ENCODE data around the gene GPHN.

The GPHN gene

DNA sequence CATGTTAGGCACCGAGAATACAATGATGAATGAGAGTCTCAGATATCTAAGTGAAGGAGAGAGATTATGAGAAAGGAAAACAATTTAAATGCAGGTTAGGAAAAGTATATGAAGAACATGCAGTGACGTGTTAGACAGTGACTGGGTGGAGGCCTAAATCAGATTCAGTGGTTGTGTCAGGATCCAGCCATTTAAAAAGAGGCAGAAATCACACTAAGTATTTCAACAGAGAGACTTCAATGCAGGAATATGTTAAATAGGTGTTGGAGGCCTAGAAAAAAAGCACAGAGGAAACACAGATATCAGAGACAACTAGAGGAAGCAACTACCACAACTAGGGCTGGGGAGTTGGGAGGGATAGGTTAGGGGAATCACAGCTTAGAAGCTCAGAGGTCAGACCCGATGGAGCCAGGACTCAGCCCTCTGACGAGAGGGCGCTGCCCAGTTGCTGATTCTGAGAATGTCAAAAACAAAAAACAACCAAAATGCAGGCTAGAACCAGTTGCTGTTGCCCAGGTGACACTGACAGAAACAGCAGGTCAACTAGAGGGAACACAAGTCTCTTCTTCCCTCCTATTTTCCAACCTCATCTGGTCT lies 678.3 kb downstream of the GPHN start:
- Mint-ChIP-seq H3K4me3 (no peak overlapping the region), H3K27me3 (no peaks in the 10 kb centered on the region), H3K9me3 (no peaks in the 10 kb centered on the region), H3K4me1 (ENCODE audit: low read depth) (peaks cover 8% of the 10 kb centered on the region), H3K27ac (no peak overlapping the region), H3K36me3 (ENCODE audit: low read depth) (peaks cover 10% of the 10 kb centered on the region)

DNA sequence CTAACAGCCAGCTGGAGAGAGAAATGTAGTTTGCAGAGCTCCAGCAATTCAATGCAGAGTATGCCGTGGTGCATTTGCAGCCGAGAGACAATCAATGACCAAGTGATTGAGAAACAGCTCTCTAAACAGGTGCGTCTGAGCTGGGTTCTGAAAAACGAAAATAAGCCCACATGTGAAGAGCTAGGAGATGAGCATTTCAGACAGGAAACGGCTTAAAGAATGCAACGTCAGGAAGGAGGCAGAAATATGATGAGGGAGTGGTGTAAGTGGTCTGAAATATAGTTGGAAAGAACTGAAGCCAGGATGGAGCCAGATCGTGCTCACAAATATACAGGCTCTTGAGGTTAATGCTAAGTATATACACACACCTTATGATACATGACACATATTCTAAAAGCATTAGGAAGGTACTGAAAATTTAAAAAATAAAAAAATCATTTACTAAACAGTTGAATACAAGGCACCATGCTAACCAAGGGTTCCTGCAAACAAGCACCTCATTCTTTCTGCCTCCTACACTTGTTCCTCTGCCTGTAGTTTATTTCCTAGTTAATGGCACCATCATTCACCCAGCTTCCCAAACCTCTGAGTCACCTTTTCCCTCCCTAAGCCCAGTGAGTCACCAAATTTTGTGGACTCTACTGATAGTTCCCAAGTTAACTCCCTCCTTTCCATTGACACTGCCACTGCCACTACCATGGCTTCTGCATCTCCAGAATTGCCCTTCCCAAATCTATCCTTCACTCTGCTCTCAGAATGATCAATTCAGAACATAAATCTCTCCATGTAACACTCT lies 679.0 kb downstream of the GPHN start:
- Mint-ChIP-seq H3K9me3 (no peaks in the 10 kb centered on the region), H3K27ac (no peak overlapping the region), H3K4me1 (ENCODE audit: low read depth) (peaks cover 8% of the 10 kb centered on the region), H3K36me3 (ENCODE audit: low read depth) (peaks cover 3% of the 10 kb centered on the region), H3K27me3 (no peaks in the 10 kb centered on the region), H3K4me3 (no peak overlapping the region)

DNA sequence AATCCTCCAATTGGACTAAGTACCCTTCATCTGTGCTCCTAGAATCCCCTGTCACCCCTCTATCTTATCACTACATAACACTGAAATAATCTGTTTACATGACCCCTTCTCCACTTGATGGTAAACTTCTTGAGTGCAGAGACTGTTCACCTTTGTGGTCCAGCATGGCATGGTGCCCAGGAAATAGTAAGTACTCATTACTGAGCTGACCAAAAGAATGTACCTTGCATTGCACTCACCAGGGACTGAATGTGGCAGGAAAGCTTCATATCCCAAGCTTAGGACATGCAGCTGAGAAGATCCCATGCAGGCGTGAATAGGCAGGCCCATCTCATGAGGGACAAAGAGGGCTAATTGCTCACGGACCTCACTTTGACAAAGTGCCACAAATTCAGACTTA lies 679.9 kb downstream of the GPHN start:
- peaks cover 8% of the 10 kb centered on the region for H3K4me1 Mint-ChIP-seq (ENCODE audit: low read depth)

DNA sequence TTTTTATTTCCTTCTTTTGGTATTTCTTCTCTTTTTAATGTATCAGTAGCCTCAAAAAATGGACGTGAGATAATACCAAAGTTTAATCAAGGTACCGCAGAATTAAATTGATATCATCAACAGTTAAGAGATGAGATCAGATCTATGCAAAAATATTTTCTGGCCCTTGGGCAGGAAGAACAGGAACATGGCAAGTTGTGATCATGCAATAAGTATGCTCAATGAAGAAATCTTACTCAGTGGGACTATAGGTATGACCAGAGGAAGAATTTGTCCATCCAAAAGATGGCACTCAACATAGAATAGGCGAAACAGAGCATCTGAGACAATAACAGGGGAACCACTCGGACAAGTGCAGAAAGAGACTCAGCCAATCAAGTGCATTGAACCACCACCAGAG lies 680.4 kb downstream of the GPHN start:
- Mint-ChIP-seq H3K27me3 (no peaks in the 10 kb centered on the region), H3K36me3 (ENCODE audit: low read depth) (no peaks in the 10 kb centered on the region), H3K27ac (no peak overlapping the region), H3K4me3 (no peak overlapping the region), H3K9me3 (no peaks in the 10 kb centered on the region), H3K4me1 (ENCODE audit: low read depth) (peaks cover 8% of the 10 kb centered on the region)

More for the DNA sequence above, 679.9 kb downstream of the GPHN start:
- Mint-ChIP-seq H3K9me3 (no peaks in the 10 kb centered on the region), H3K27ac (no peak overlapping the region), H3K4me3 (no peak overlapping the region), H3K36me3 (ENCODE audit: low read depth) (no peaks in the 10 kb centered on the region), H3K27me3 (no peaks in the 10 kb centered on the region)

DNA sequence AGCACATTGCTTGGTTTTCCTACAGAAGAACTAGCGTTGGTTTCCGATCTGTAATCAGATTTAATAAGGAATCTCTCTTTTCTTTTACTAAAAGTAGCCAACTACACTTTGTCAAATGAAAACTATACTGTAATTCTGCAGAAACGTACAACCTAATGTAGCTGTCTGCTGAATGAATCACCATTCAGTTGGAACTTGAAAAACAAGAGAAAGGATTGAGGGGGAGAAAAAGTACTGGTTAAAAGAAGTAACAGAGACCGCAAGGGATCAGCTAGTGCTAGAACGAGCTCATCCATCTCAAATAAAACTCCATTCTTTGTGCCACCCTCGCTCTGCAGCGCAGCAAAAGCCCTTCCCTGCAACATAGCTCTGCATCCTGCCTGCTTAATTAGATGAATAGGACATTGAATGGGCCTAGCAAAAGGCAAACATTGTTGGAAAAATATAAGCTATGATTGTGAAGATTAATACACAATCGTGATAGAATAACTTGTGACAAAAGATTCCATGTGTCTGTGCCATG lies 683.9 kb downstream of the GPHN start:
- no peaks in the 10 kb centered on the region for H3K36me3 Mint-ChIP-seq (ENCODE audit: low read depth)
- H3K27me3 Mint-ChIP-seq: no peaks in the 10 kb centered on the region
- peaks cover 8% of the 10 kb centered on the region for H3K4me1 Mint-ChIP-seq (ENCODE audit: low read depth)
- H3K9me3 Mint-ChIP-seq: no peaks in the 10 kb centered on the region
- no peak overlapping the region for H3K4me3 Mint-ChIP-seq
- H3K27ac Mint-ChIP-seq: no peak overlapping the region

DNA sequence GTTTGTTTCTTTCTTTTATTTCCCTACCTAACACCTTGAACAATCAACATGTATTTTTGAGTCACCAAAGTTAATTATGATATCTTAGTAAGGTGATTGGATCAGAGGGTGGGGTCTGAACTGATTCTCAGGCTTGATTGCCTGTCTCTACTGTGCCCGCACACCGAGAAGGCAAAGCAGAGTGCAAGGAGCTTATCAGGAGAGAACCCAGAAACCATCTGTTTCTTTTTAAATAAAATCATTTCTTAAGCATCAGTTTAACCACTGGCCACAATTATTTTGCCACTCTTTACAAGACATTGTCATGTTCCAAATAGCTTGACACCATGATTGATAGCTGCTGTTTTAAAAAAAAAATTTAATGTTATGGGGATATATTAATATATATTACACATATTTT lies 684.4 kb downstream of the GPHN start:
- no peaks in the 10 kb centered on the region for H3K36me3 Mint-ChIP-seq (ENCODE audit: low read depth)
- H3K27me3 Mint-ChIP-seq: no peaks in the 10 kb centered on the region
- no peak overlapping the region for H3K4me3 Mint-ChIP-seq
- H3K27ac Mint-ChIP-seq: no peak overlapping the region
- H3K4me1 Mint-ChIP-seq (ENCODE audit: low read depth): peaks cover 8% of the 10 kb centered on the region
- H3K9me3 Mint-ChIP-seq: no peaks in the 10 kb centered on the region

DNA sequence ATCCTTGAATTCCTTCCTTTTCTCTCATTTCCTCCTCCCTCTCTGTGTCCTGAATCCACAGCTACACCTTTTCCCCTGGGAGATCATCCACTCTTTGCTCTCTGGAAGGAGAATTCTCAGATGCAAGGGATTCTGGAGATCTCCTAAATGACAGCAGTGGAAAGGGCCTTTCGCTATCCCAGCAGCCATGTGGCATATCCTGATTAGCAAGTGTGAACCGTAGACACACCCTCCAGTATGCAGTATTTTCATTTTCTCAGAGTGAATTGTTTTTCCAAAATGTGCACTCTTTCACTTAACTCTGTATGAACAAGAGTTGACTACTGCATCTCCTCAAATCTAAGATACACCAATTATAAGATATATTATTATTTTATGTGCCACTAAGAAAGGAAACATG lies 687.3 kb downstream of the GPHN start:
- no peaks in the 10 kb centered on the region for H3K4me1 Mint-ChIP-seq (ENCODE audit: low read depth)
- H3K27ac Mint-ChIP-seq: no peak overlapping the region
- H3K9me3 Mint-ChIP-seq: no peaks in the 10 kb centered on the region
- H3K4me3 Mint-ChIP-seq: no peak overlapping the region
- H3K27me3 Mint-ChIP-seq: no peaks in the 10 kb centered on the region
- H3K36me3 Mint-ChIP-seq (ENCODE audit: low read depth): no peaks in the 10 kb centered on the region

DNA sequence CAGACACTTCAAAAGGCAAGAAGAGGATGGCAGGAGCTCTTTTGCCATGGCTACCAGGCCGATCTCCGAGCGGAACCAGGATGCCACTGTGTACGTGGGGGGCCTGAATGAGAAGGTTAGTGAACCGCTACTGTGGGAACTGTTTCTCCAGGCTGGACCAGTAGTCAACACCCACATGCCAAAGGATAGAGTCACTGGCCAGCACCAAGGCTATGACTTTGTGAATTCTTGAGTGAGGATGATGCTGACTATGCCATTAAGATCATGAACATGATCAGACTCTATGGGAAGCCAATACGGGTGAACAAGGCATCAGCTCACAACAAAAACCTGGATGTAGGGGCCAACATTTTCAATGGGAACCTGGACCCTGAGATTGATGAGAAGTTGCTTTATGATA lies 691.1 kb downstream of the GPHN start:
- Mint-ChIP-seq H3K36me3 (ENCODE audit: low read depth) (no peaks in the 10 kb centered on the region), H3K4me3 (no peak overlapping the region), H3K9me3 (no peaks in the 10 kb centered on the region), H3K27ac (no peak overlapping the region), H3K27me3 (no peaks in the 10 kb centered on the region), H3K4me1 (ENCODE audit: low read depth) (no peaks in the 10 kb centered on the region)

DNA sequence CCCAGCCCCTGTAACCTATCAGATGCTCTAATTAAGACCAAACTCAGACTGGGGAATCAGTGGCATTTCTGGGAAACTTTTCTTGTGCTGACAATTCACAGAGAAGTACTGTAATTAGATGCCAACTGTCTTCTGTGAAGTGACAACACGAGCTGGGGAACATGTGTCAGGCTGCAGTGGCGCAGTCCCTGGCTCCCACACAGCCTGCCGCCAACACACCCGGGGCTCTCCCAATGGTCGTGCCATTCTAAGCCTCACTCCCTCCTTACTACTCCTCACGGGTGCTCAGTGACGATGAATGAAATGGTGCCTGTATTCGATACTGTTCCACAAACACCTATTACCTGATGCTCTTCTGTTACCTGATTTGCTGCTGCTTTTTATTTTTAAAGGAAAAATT lies 699.9 kb downstream of the GPHN start:
- no peaks in the 10 kb centered on the region for H3K36me3 Mint-ChIP-seq (ENCODE audit: low read depth)
- no peak overlapping the region for H3K4me3 Mint-ChIP-seq
- H3K27me3 Mint-ChIP-seq: no peaks in the 10 kb centered on the region
- H3K27ac Mint-ChIP-seq: no peak overlapping the region
- no peaks in the 10 kb centered on the region for H3K9me3 Mint-ChIP-seq
- no peaks in the 10 kb centered on the region for H3K4me1 Mint-ChIP-seq (ENCODE audit: low read depth)

DNA sequence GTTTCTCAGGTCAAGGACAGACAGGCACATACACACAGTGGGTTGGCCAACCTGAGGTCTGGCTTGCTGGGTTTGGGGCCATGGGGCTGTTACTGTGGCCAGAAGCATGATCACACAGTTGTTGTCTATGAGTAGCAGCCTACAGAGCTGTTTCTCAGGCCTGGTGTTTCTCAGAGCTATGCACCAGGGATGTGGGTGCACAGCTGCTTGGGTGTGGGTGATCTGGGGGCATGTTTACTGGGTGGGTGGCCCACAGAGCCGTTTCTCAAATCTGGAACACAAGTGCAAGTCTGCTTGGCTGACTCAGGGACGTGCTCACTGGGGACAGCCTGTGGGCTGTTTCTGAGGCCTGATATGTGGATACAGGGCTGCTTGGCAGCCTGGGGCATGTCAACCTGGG lies 710.2 kb downstream of the GPHN start:
- Mint-ChIP-seq H3K9me3 (no peaks in the 10 kb centered on the region), H3K4me3 (no peak overlapping the region), H3K4me1 (ENCODE audit: low read depth) (no peaks in the 10 kb centered on the region), H3K27me3 (no peaks in the 10 kb centered on the region), H3K27ac (no peak overlapping the region), H3K36me3 (ENCODE audit: low read depth) (no peaks in the 10 kb centered on the region)

DNA sequence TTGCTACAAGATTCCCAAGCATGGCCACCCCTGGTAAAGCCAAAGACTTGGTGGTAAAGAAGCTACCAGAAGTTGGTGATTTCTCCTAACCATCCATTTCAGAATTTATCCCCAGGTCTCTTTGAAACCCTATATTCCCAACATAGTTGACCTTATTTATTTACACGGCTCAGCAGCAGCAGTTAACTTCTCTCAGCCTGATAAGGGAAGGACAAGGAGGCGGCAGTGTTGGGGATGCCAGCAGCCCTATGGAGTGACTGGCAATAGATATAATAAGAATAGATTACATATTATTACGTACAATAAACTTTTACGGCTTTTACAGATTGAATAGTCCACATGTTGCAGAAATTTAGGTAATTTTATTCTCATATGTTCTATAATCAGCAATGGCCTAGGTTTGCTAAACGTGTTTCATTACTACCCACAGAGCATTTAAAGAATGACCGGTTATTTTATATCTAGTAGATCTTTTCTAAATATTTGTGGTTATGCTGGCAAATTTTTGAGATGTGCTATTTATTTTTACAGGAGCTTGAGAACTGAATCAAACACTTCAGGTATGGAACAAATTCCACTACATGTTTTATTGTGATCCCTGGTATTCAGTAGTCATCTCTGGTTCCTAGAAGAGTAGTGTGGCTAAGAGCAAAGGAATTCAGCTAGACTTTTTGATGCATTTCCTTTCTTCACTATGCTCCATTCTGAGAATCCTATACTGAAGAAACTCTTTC lies 713.5 kb downstream of the GPHN start:
- no peaks in the 10 kb centered on the region for H3K4me1 Mint-ChIP-seq (ENCODE audit: low read depth)
- peaks cover 8% of the 10 kb centered on the region for H3K27me3 Mint-ChIP-seq
- H3K36me3 Mint-ChIP-seq (ENCODE audit: low read depth): no peaks in the 10 kb centered on the region
- no peaks in the 10 kb centered on the region for H3K9me3 Mint-ChIP-seq
- H3K4me3 Mint-ChIP-seq: no peak overlapping the region
- no peak overlapping the region for H3K27ac Mint-ChIP-seq

DNA sequence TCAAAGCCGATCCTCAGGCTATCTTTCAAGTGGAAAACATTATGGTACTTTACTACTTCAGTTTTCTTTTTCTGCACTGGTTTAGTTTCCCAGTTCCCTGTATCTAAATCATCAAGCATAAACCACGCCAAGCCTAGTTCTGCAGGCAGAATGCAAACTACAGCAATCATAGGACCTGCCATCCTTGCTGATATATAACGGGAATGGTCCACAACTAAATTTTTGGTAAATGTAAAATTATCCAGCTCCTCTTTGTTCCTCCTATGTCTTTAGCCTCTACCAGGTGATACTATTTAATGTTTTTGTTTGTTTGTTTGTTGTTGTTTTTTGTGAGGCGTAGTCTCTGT lies 714.0 kb downstream of the GPHN start:
- Mint-ChIP-seq H3K9me3 (no peaks in the 10 kb centered on the region), H3K4me3 (no peak overlapping the region), H3K27me3 (peaks cover 8% of the 10 kb centered on the region), H3K36me3 (ENCODE audit: low read depth) (no peaks in the 10 kb centered on the region), H3K4me1 (ENCODE audit: low read depth) (no peaks in the 10 kb centered on the region), H3K27ac (no peak overlapping the region)

DNA sequence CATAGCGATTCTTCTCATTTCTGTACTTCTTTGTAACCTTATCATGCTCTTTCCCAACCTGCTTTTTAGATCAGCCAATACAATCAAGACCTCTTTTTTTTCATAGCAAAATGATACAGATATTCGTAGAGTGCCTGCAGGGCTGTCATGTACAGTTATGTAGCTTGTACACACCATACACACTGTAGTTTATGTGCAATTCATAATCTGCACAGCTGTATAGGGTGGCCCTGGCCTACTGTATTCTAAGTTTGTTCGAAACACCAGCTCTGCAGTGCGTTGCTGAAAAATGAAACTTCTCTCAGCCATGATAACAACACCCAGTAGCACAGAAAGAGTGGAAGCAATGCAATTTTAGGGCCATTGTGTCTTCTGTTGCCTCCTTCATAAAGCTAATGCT lies 717.6 kb downstream of the GPHN start:
- Mint-ChIP-seq H3K27ac (no peak overlapping the region), H3K27me3 (peaks cover 8% of the 10 kb centered on the region), H3K4me3 (no peak overlapping the region), H3K36me3 (ENCODE audit: low read depth) (no peaks in the 10 kb centered on the region), H3K4me1 (ENCODE audit: low read depth) (no peaks in the 10 kb centered on the region), H3K9me3 (no peaks in the 10 kb centered on the region)

DNA sequence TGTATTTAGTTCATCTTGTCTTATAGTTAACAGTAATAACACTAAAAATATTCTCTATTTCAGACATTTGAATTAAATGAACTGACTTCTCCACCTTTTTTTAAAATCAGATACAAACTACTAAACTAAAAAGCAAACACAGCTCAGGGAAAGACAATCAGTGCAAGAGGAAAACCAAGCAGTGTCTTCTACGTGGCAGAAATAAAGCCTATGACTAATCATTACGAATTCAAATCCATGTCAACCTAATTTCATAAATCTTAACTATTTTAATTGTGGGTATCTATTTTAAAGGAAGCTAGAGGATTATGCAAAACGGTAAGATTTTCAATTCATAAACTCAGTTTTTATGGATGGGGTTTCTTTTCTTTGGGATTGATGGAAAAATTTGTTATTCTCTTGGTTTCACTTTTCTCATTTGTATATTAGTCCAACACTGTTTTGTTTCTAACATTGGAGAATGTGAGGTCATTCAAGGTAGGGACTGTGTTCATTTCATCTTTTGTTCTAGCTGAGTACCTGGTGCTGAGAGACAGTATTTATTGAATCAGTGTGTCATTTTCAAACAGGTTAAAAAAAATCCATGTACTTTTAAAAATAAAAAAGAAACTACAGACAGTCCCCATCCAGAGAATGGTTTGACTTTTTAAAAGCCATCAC lies 720.5 kb downstream of the GPHN start:
- H3K4me3 Mint-ChIP-seq: no peak overlapping the region
- H3K27ac Mint-ChIP-seq: no peak overlapping the region
- no peaks in the 10 kb centered on the region for H3K36me3 Mint-ChIP-seq (ENCODE audit: low read depth)

More for the DNA sequence above, 720.5 kb downstream of the GPHN start:
- Mint-ChIP-seq H3K9me3 (no peaks in the 10 kb centered on the region), H3K4me1 (ENCODE audit: low read depth) (no peaks in the 10 kb centered on the region), H3K27me3 (peaks cover 8% of the 10 kb centered on the region)
